HCT116 (cell line): ENCODE data around the gene DDX47. TPM values are rescaled to one million over a fixed set of nuclear protein-coding genes. Genes with fewer than 3 reads are reported as not detected.

Experiments
- ATAC-seq: fragments of 200-7000 bp; cut with Tn5 transposase; 2 replicates; pipeline ENCODE4 v1.9.1; 2020; ENCODE audit warnings: mild to moderate bottlenecking, moderate library complexity
- BruUV-seq: library from RNA; stranded (reverse); fragments of 400-500 nt; replicated peaks from 2 replicates; lab custom pipeline; 2021; lab: Mats Ljungman, UMichigan
- CTCF ChIA-PET: fragments of 300-600 bp; sonication (Branson Sonifier 250); formaldehyde crosslinking; loops from one replicate; lab custom pipeline; 2021; ENCODE audit warnings: antibody characterized with exemption; lab: Charles Lee
- POLR2A ChIA-PET: fragments of 300-600, 350-600 bp; sonication (Branson Sonifier 250); formaldehyde crosslinking; loops from one replicate; lab custom pipeline; 2021; ENCODE audit warnings: antibody characterized with exemption; lab: Charles Lee
- RAD21 ChIA-PET, 2 experiments: fragments of 300-600 bp; sonication (Branson Sonifier 250); formaldehyde crosslinking; loops; one replicate each; lab custom pipeline; 2023; ENCODE audit warnings: low total read pairs in 2 of 2; ENCODE audit not compliant: uncharacterized antibody in 2 of 2, unreplicated experiment in 2 of 2, low non-redundant PET in 1 of 2; lab: Charles Lee
- DNase-seq: peaks from one replicate; pipeline ENCODE4 v3.0.0-alpha.2; 2010; ENCODE audit warnings: low read depth, low spot score
- H2AFZ ChIP-seq: fragments of 200-600 bp; shearing (Covaris generic), sonication (generic); 2 replicates; pipeline ENCODE4 v1.6.1; 2017; ENCODE audit warnings: low read depth, mixed run types, mixed read lengths, antibody characterized with exemption, low read length; ENCODE audit not compliant: poor library complexity, severe bottlenecking
- H3K27ac ChIP-seq: 2 replicates; pipeline ENCODE4 v1.5.1; 2012; ENCODE audit warnings: low read depth, low read length
- H3K27me3 ChIP-seq: fragments of 200-600 bp; sonication (generic); 2 replicates; pipeline ENCODE4 v1.6.1; 2016; ENCODE audit warnings: mixed run types, low read length, mixed read lengths; ENCODE audit not compliant: insufficient read depth
- H3K36me3 ChIP-seq, 2 experiments: fragments of 200-500 bp in 1 of 2; fragments of 200-600 bp in 1 of 2; sonication (Bioruptor generic) in 1 of 2; sonication (generic) in 1 of 2; 2 replicates each; pipeline versions ENCODE4 v1.5.1 to v1.6.1; 2014 to 2016; ENCODE audit warnings: low read length in 2 of 2, inconsistent platforms in 1 of 2, mixed read lengths in 1 of 2, mixed run types in 1 of 2; ENCODE audit not compliant: insufficient read depth in 2 of 2, control insufficient read depth in 1 of 2
- H3K4me1 ChIP-seq, 2 experiments: fragments of 200-600 bp in 1 of 2; sonication (generic) in 1 of 2; 2 replicates each; pipeline versions ENCODE4 v1.5.1 to v1.6.1; 2012 to 2017; ENCODE audit warnings: low read length in 2 of 2, inconsistent platforms in 1 of 2, mild to moderate bottlenecking in 1 of 2, mixed read lengths in 1 of 2, mixed run types in 1 of 2, moderate library complexity in 1 of 2; ENCODE audit not compliant: insufficient read depth in 2 of 2, control insufficient read depth in 1 of 2
- H3K4me2 ChIP-seq: fragments of 200-600 bp; sonication (generic); 2 replicates; pipeline ENCODE4 v1.6.1; 2017; ENCODE audit warnings: mixed run types, low read length, mixed read lengths
- H3K4me3 ChIP-seq, 2 experiments: fragments of 200-600 bp in 1 of 2; sonication (generic) in 1 of 2; replicated peaks in 1 of 2; 2 replicates each; pipeline ENCODE4 v1.5.1; 2011 to 2016; ENCODE audit warnings: low read length in 2 of 2, control low read depth in 1 of 2, low read depth in 1 of 2, mild to moderate bottlenecking in 1 of 2, mixed read lengths in 1 of 2, mixed run types in 1 of 2
- H3K79me2 ChIP-seq: fragments of 200-600 bp; sonication (generic); 2 replicates; pipeline ENCODE4 v1.6.1; 2017; ENCODE audit warnings: mild to moderate bottlenecking, mixed run types, low read length, moderate library complexity, mixed read lengths; ENCODE audit not compliant: insufficient read depth
- H3K9ac ChIP-seq: fragments of 200-600 bp; sonication (generic); 2 replicates; pipeline ENCODE4 v1.6.1; 2016; ENCODE audit warnings: low read length, mixed read lengths
- H3K9me2 ChIP-seq: fragments of 200-600 bp; sonication (generic), shearing (Covaris generic); 2 replicates; pipeline ENCODE4 v1.6.1; 2017; ENCODE audit warnings: mixed run types, mild to moderate bottlenecking, moderate library complexity; ENCODE audit not compliant: insufficient read depth
- H3K9me3 ChIP-seq, 2 experiments: fragments of 200-500 bp in 1 of 2; fragments of 200-600 bp in 1 of 2; sonication (Bioruptor generic) in 1 of 2; sonication (generic) in 1 of 2; 2 replicates each; pipeline ENCODE4 v1.6.1; 2014 to 2017; ENCODE audit warnings: low read length in 2 of 2, mixed read lengths in 2 of 2, inconsistent platforms in 1 of 2, low read depth in 1 of 2, mild to moderate bottlenecking in 1 of 2, mixed run types in 1 of 2, moderate library complexity in 1 of 2; ENCODE audit not compliant: control insufficient read depth in 1 of 2, insufficient read depth in 1 of 2
- H4K20me1 ChIP-seq: fragments of 200-600 bp; sonication (generic), shearing (Covaris generic); 2 replicates; pipeline ENCODE4 v1.6.1; 2017; ENCODE audit warnings: mixed run types, mild to moderate bottlenecking, moderate library complexity; ENCODE audit not compliant: insufficient read depth
- CBX3 ChIP-seq: IDR thresholded peaks from 2 replicates; pipeline ENCODE4 v1.6.1; 2012; ENCODE audit warnings: low read depth
- CEBPB ChIP-seq: IDR thresholded peaks from 2 replicates; pipeline ENCODE4 v1.6.1; 2012; ENCODE audit warnings: low read depth
- CTCF ChIP-seq, 3 experiments: fragments of 200-600 bp in 1 of 3; sonication (generic) in 1 of 3; IDR thresholded peaks in 2 of 3; conservative IDR thresholded peaks in 1 of 3; 2 replicates each; pipeline ENCODE4 v1.5.1; 2012 to 2017; ENCODE audit warnings: low read depth in 2 of 3, low read length in 2 of 3, antibody characterized with exemption in 1 of 3, borderline replicate concordance in 1 of 3, control low read depth in 1 of 3, mild to moderate bottlenecking in 1 of 3, mixed read lengths in 1 of 3, mixed run types in 1 of 3, moderate library complexity in 1 of 3; ENCODE audit not compliant: insufficient read depth in 1 of 3
- EGR1 ChIP-seq: IDR thresholded peaks from 2 replicates; pipeline ENCODE4 v1.6.1; 2012; ENCODE audit warnings: low read depth
- ELF1 ChIP-seq: IDR thresholded peaks from 2 replicates; pipeline ENCODE4 v1.6.1; 2012; ENCODE audit warnings: low read depth, borderline replicate concordance
- EZH2phosphoT487 ChIP-seq: fragments of 200-600 bp; IDR thresholded peaks from 2 replicates; pipeline ENCODE4 v1.6.1; 2018; ENCODE audit warnings: antibody characterized with exemption, borderline replicate concordance
- JUND ChIP-seq: IDR thresholded peaks from 2 replicates; pipeline ENCODE4 v1.6.1; 2012
- POLR2A ChIP-seq: IDR thresholded peaks from 2 replicates; pipeline ENCODE4 v1.7.0; 2011; ENCODE audit warnings: borderline replicate concordance; ENCODE audit not compliant: insufficient read depth, insufficient read length; ENCODE audit errors: extremely low read depth
- POLR2AphosphoS5 ChIP-seq: IDR thresholded peaks from 2 replicates; pipeline ENCODE4 v1.6.1; 2011; ENCODE audit warnings: mild to moderate bottlenecking, low read depth, low read length, moderate library complexity
- RAD21 ChIP-seq: IDR thresholded peaks from 2 replicates; pipeline ENCODE4 v1.6.1; 2012; ENCODE audit warnings: low read depth, mild to moderate bottlenecking
- REST ChIP-seq: IDR thresholded peaks from 2 replicates; pipeline ENCODE4 v1.6.1; 2012; ENCODE audit warnings: low read depth
- SIN3A ChIP-seq: IDR thresholded peaks from 2 replicates; pipeline ENCODE4 v1.6.1; 2012; ENCODE audit warnings: low read depth
- SRF ChIP-seq: IDR thresholded peaks from 2 replicates; pipeline ENCODE4 v1.6.1; 2012; ENCODE audit warnings: low read depth
- intact Hi-C: fragments of 100-400 bp; cut with micrococcal nuclease; formaldehyde crosslinking; loops from 2 replicates; pipeline ENCODE4 v1.10.0; 2022
- total RNA-seq: library from RNA; stranded (reverse); gene quantifications from one replicate; pipeline ENCODE4 v1.2.1, GENCODE V29; 2021; ENCODE audit not compliant: unreplicated experiment

Gene DDX47
- total RNA-seq, 1 experiment from 2014 or later, result 103 TPM

DNA sequence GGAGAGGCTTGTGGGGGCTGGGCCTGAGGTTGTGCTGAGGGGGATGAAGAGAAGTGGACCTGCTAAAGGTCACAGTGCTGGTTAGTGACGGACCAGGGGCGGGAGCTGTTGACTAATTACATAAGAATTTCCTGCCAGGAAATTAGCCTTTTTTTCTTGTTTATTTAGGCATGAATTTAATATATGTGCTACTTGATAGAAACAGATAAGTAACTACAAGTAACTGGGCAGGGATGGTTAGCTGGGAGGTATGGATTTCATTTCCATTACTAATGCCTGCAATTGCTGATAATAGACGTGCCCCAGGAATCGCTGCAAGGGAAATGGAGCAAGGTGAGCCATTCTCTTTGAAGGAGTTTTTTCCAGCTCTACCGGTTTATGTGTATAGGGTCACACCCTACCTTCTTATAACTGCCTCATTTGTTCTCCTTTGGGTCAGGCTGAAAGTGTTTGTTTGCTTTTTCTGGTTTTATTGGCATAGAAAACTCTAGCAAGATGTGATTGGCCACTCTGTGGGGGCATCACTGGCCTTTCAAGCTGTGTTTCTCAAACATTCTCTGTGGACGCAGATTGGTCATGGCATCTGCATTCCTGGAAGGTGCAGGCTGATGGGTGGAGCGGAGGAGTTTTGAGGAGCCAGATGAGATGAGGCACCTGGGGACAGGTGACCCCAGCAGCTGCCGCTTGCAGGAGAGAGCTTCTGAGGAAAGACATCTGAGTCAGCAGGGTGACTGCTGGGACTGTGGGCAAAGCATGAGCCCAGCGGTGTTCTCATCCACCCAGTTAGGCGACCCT, 59.2 kb downstream of the DDX47 start (continued):
- TF ChIP-seq REST, result no peak
- peak; percentile 38; the same call in 1 of the 2 replicates for TF ChIP-seq EGR1
- no peak for TF ChIP-seq EZH2phosphoT487
- TF ChIP-seq POLR2A, result no peak
- peak; percentile 79 for TF ChIP-seq JUND
- peak; percentile 30 for TF ChIP-seq POLR2AphosphoS5

DNA sequence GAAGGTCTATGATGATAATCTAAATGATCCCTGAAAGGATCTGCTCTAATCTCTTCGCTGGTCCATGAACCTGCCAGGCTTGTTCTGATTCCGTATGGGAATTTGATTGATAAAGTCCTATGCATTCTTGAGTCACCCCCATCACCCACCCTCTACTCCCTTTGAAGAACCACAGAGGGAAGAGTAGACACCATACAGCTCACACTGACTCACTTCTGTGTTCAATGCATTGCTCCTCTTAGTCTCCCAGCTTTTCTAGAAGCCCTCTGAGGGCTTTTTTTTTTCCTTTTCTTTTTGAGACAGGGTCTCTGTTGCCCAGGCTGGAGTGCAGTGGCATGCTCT, 59.8 kb downstream of the DDX47 start:
- peaks cover 71 to 95% of the 10 kb centered on the region in 2 experiments for H3K4me1 ChIP-seq
- BruUV-seq, result no TSS peak
- peak overlapping the region; percentile 73 for H3K9ac ChIP-seq
- H2AFZ ChIP-seq, result no peak overlapping the region
- no peaks in the 10 kb centered on the region for H3K9me2 ChIP-seq
- RAD21 ChIA-PET, result interaction anchor here (0.7 to 1.5 kb wide), 4 partner anchors 18 to 38 kb away, joined by 3 to 6 read pairs (median 4); partner anchors contain the start of gene GPRC5A (in 1 of the 2)
- H4K20me1 ChIP-seq, result no peaks in the 10 kb centered on the region
- peak overlapping the region; percentile 69 for H3K4me2 ChIP-seq
- no peaks in the 10 kb centered on the region; the same call in 1 of the 2 replicates for H3K79me2 ChIP-seq
- CTCF ChIA-PET, result interaction anchor here (1.0 to 4.4 kb wide), 2 partner anchors 18 to 36 kb away, joined by 3 to 18 read pairs; partner anchors contain the start of gene GPRC5A
- intact Hi-C loops, result loop anchor here (1.0 to 2.0 kb wide), 2 partner anchors 18 to 32 kb away; partner anchors contain the start of gene GPRC5A
- no peaks in the 10 kb centered on the region for H3K27me3 ChIP-seq
- H3K9me3 ChIP-seq, result no peaks in the 10 kb centered on the region
- POLR2A ChIA-PET, result interaction anchor here (1.2 to 4.5 kb wide), 12 partner anchors 8 to 59 kb away, joined by 3 to 56 read pairs (median 8); partner anchors contain the start of gene GPRC5A
- H3K36me3 ChIP-seq, result no peaks in the 10 kb centered on the region
- H3K4me3 ChIP-seq, result peak overlapping the region; percentile 24 to 42
- DNase-seq (peak; percentile 84), ATAC-seq (peak; percentile 63)
- H3K27ac ChIP-seq, result peak overlapping the region; percentile 88
- TF ChIP-seq REST (no peak), CEBPB (no peak), POLR2A (no peak), POLR2AphosphoS5 (peak; percentile 51; the same call in 1 of the 2 replicates), SIN3A (no peak), EGR1 (no peak; the same call in 1 of the 2 replicates), RAD21 (no peak), CTCF (IDR thresholded peaks at IDR 0.05 in 2 of 3, conservative IDR thresholded peaks at IDR 0.05 in 1 of 3; ENCODE audit: borderline replicate concordance in 1 of 3, insufficient read depth in 1 of 3, low read depth in 2 of 3, low read length in 2 of 3) (no peak), SRF (peak; percentile 38; the same call in 1 of the 2 replicates), ELF1 (no peak), EZH2phosphoT487 (no peak), CBX3 (peak; percentile 14; the same call in 1 of the 2 replicates)
